ENCODE data around the gene TMEM151B.

DNA sequence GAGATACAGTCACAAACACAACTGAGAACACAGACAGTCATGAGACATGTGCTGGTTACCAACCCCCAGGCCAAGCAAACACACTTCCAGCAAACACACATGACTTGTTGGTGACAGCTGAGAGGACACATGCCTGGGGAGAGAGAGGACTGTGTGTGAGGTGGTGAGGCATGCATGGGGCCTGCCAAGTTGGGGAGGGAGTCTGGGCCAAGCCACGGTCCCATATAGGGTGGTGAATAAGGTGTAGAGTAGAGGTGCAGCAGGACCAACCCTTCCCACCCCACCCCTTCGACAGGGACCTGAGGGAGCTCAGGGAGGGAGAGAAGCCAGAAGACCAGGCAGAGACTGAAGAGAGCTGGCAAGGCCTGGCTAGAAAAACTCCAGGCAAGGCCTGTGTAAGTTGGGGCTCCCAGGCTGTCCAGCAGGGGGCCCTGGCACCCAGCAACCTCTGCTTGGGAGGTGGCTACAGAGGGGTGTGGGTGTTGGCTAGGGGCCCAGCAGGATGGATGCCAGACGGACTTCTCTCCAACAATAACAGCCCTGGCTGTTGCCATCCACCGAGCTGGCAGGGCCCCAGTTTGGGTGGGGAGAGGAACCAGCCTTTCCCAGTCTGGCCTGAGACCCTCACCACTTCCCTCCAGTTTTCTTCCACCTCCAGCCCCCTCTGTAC lies 48.8 kb upstream of the TMEM151B start:
- TF ChIP-seq, protein P1, sequence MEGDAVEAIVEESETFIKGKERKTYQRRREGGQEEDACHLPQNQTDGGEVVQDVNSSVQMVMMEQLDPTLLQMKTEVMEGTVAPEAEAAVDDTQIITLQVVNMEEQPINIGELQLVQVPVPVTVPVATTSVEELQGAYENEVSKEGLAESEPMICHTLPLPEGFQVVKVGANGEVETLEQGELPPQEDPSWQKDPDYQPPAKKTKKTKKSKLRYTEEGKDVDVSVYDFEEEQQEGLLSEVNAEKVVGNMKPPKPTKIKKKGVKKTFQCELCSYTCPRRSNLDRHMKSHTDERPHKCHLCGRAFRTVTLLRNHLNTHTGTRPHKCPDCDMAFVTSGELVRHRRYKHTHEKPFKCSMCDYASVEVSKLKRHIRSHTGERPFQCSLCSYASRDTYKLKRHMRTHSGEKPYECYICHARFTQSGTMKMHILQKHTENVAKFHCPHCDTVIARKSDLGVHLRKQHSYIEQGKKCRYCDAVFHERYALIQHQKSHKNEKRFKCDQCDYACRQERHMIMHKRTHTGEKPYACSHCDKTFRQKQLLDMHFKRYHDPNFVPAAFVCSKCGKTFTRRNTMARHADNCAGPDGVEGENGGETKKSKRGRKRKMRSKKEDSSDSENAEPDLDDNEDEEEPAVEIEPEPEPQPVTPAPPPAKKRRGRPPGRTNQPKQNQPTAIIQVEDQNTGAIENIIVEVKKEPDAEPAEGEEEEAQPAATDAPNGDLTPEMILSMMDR (IDR thresholded peaks at IDR 0.05; ENCODE audit: low read depth, low read length): peak; percentile 95
- no peak for TF ChIP-seq POLR2A (IDR thresholded peaks at IDR 0.05; ENCODE audit: extremely low read depth, insufficient read length)
- TF ChIP-seq, protein P2, sequence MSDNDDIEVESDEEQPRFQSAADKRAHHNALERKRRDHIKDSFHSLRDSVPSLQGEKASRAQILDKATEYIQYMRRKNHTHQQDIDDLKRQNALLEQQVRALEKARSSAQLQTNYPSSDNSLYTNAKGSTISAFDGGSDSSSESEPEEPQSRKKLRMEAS (IDR thresholded peaks at IDR 0.05; ENCODE audit: low read depth, low read length): peak; percentile 61
- TF ChIP-seq MYC (IDR thresholded peaks at IDR 0.05; ENCODE audit: low read depth, low read length): no peak

All from NB4 (cell line).